ENCODE measurements around the gene SNTG2. TPM values are rescaled to one million over a fixed set of nuclear protein-coding genes. Genes with fewer than 3 reads are reported as not detected.

SNTG2 gene
- total and polyA plus RNA-seq, 2 donors (not counting 3 experiments of a cell fraction or from before 2014, with no cell fraction given): not detected

DNA sequence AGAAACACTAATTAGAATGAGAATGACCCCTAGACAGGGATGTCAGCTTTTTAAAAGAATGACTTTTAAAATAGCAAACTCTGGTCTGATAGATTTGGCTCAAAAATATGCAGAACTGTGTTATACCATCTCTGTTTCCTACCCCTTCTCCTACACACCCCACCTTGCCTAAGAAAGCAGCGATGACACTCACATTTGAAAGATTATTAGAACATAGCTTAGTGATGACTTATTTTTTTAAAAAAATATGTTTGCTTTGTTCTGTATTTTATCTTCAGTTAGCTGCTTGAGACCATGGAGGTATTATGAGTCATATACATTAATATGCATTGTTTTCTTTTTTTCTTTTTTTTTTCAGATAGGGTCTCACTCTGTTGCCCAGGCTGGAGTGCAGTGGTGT is 286.0 kb downstream of the SNTG2 start:
- FAIRE-seq: no peak
- ChIA-PET POLR2A (no interaction called here), CTCF (no interaction called here)
- TF ChIP-seq, protein P1, sequence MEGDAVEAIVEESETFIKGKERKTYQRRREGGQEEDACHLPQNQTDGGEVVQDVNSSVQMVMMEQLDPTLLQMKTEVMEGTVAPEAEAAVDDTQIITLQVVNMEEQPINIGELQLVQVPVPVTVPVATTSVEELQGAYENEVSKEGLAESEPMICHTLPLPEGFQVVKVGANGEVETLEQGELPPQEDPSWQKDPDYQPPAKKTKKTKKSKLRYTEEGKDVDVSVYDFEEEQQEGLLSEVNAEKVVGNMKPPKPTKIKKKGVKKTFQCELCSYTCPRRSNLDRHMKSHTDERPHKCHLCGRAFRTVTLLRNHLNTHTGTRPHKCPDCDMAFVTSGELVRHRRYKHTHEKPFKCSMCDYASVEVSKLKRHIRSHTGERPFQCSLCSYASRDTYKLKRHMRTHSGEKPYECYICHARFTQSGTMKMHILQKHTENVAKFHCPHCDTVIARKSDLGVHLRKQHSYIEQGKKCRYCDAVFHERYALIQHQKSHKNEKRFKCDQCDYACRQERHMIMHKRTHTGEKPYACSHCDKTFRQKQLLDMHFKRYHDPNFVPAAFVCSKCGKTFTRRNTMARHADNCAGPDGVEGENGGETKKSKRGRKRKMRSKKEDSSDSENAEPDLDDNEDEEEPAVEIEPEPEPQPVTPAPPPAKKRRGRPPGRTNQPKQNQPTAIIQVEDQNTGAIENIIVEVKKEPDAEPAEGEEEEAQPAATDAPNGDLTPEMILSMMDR (IDR thresholded peaks at IDR 0.05; ENCODE audit: extremely low read depth in 1 of 2, insufficient read depth in 1 of 2, low read depth in 1 of 2, low read length in 2 of 2): no peak
- TF ChIP-seq POLR2AphosphoS5 (IDR thresholded peaks at IDR 0.05; ENCODE audit: insufficient read depth, low read depth, low read length): no peak
- TF ChIP-seq, protein P2, sequence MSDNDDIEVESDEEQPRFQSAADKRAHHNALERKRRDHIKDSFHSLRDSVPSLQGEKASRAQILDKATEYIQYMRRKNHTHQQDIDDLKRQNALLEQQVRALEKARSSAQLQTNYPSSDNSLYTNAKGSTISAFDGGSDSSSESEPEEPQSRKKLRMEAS (IDR thresholded peaks at IDR 0.05; ENCODE audit: insufficient read depth, insufficient read length): no peak
- TF ChIP-seq EZH2 (IDR thresholded peaks at IDR 0.05; ENCODE audit: borderline replicate concordance, low read depth, low read length, severe bottlenecking): no peak
- TF ChIP-seq FOS (IDR thresholded peaks at IDR 0.05; ENCODE audit: borderline replicate concordance, insufficient read depth, low read length): no peak
- no peak for TF ChIP-seq POLR2A (IDR thresholded peaks at IDR 0.05; ENCODE audit: low read depth, low read length)
- H3K4me1 ChIP-seq (ENCODE audit: control insufficient read depth, extremely low read depth, insufficient read depth, low read length): no peaks in the 10 kb centered on the region
- no peak for DNase-seq (ENCODE audit: low read depth, low spot score)
- no peaks in the 10 kb centered on the region for H3K36me3 ChIP-seq (ENCODE audit: control insufficient read depth in 2 of 2, extremely low read depth in 1 of 2, insufficient read depth in 2 of 2, low read length in 2 of 2)
- no peak overlapping the region for H3K27ac ChIP-seq (ENCODE audit: insufficient read depth, low read depth, low read length)
- no peaks in the 10 kb centered on the region for H3K27me3 ChIP-seq (ENCODE audit: control insufficient read depth in 2 of 2, insufficient read depth in 2 of 2, low read length in 2 of 2)
- H3K9ac ChIP-seq (replicated peaks; ENCODE audit: extremely low read depth, insufficient read depth, low read length): no peak overlapping the region
- BruUV-seq (replicated peaks): no TSS peak
- H3K4me2 ChIP-seq (ENCODE audit: insufficient read depth, low read length): no peak overlapping the region
- peaks cover 7% of the 10 kb centered on the region for H3K9me3 ChIP-seq (replicated peaks; ENCODE audit: control insufficient read depth, insufficient read depth, low read length)
- no peaks in the 10 kb centered on the region for H4K20me1 ChIP-seq (replicated peaks; ENCODE audit: control insufficient read depth, extremely low read depth, insufficient read depth, low read length)
- no peaks in the 10 kb centered on the region for H3K79me2 ChIP-seq (ENCODE audit: control insufficient read depth, insufficient read depth, low read length)
- H3K9me1 ChIP-seq (replicated peaks; ENCODE audit: control insufficient read depth, extremely low read depth, insufficient read depth, low read length): no peaks in the 10 kb centered on the region
- dilution Hi-C loops (cut with MboI; ENCODE audit: extremely low pct_ligation_motif_present, low sequenced_read_pairs): no loop called here
- H2AFZ ChIP-seq (ENCODE audit: low read depth, low read length): no peak overlapping the region
- H3K4me3 ChIP-seq (replicated peaks in 1 of 3; ENCODE audit: insufficient read depth in 1 of 3, low read depth in 1 of 3, low read length in 3 of 3): no peak overlapping the region
- intact Hi-C loops (cut with micrococcal nuclease): no loop called here

DNA sequence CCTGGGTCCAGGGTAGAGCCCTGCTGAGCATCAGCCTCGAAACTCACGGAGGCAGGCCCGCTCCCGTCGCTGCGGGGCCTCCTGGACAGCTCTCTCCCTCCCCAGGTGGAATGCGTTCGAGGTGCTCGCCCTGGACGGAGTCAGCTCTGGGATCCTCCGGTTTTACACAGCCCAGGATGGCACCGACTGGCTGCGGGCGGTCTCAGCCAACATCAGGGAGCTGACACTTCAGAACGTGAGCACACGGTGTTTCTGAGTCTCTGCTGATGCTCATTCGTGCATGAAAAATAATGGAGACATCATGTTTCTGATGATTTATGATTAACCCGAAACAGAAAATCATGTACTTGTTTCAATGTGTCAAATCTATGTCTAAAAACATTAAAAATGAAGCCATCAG is 287.1 kb downstream of the SNTG2 start:
- FAIRE-seq (no peak), DNase-seq (ENCODE audit: low read depth, low spot score) (no peak)
- Histone ChIP-seq H3K27ac (ENCODE audit: insufficient read depth, low read depth, low read length) (no peak overlapping the region), H3K4me2 (ENCODE audit: insufficient read depth, low read length) (no peak overlapping the region), H3K9ac (replicated peaks; ENCODE audit: extremely low read depth, insufficient read depth, low read length) (no peak overlapping the region), H2AFZ (ENCODE audit: low read depth, low read length) (no peak overlapping the region), H3K9me1 (replicated peaks; ENCODE audit: control insufficient read depth, extremely low read depth, insufficient read depth, low read length) (no peaks in the 10 kb centered on the region), H3K4me3 (replicated peaks in 1 of 3; ENCODE audit: insufficient read depth in 1 of 3, low read depth in 1 of 3, low read length in 3 of 3) (no peak overlapping the region), H3K9me3 (replicated peaks; ENCODE audit: control insufficient read depth, insufficient read depth, low read length) (peaks cover 4% of the 10 kb centered on the region), H3K4me1 (ENCODE audit: control insufficient read depth, extremely low read depth, insufficient read depth, low read length) (no peaks in the 10 kb centered on the region), H4K20me1 (replicated peaks; ENCODE audit: control insufficient read depth, extremely low read depth, insufficient read depth, low read length) (no peaks in the 10 kb centered on the region), H3K36me3 (ENCODE audit: control insufficient read depth in 2 of 2, extremely low read depth in 1 of 2, insufficient read depth in 2 of 2, low read length in 2 of 2) (no peaks in the 10 kb centered on the region), H3K27me3 (ENCODE audit: control insufficient read depth in 2 of 2, insufficient read depth in 2 of 2, low read length in 2 of 2) (no peaks in the 10 kb centered on the region), H3K79me2 (ENCODE audit: control insufficient read depth, insufficient read depth, low read length) (no peaks in the 10 kb centered on the region)
- POLR2A ChIA-PET: no interaction called here
- TF ChIP-seq POLR2A (IDR thresholded peaks at IDR 0.05; ENCODE audit: low read depth, low read length) (no peak), EZH2 (IDR thresholded peaks at IDR 0.05; ENCODE audit: borderline replicate concordance, low read depth, low read length, severe bottlenecking) (no peak), POLR2AphosphoS5 (IDR thresholded peaks at IDR 0.05; ENCODE audit: insufficient read depth, low read depth, low read length) (no peak), FOS (IDR thresholded peaks at IDR 0.05; ENCODE audit: borderline replicate concordance, insufficient read depth, low read length) (no peak), MYC (IDR thresholded peaks at IDR 0.05; ENCODE audit: low read depth, low read length) (no peak), JUN (IDR thresholded peaks at IDR 0.05; ENCODE audit: borderline replicate concordance, insufficient read depth, insufficient read length, low read depth) (no peak), GATA2 (IDR thresholded peaks at IDR 0.05; ENCODE audit: insufficient read depth, insufficient read length, low read depth, low read length) (no peak)
- TF ChIP-seq, protein P2 (IDR thresholded peaks at IDR 0.05; ENCODE audit: insufficient read depth, insufficient read length): no peak
- TF ChIP-seq, protein P1 (IDR thresholded peaks at IDR 0.05; ENCODE audit: extremely low read depth in 1 of 2, insufficient read depth in 1 of 2, low read depth in 1 of 2, low read length in 2 of 2): no peak
- no TSS peak for BruUV-seq (replicated peaks)
- dilution Hi-C loops (cut with MboI; ENCODE audit: extremely low pct_ligation_motif_present, low sequenced_read_pairs) (no loop called here), intact Hi-C loops (cut with micrococcal nuclease) (no loop called here)
- CTCF ChIA-PET: no interaction called here
